T1000 (cell line): ENCODE measurements around the gene TEKT1.
A peak's percentile ranks its signal among the peaks of the same experiment; 100 is the strongest.

Experiments used
- DNase-seq: peaks from one replicate; lab custom pipeline; 2025; ENCODE audit warnings: mixed read lengths; lab: John Stamatoyannopoulos, UW

The TEKT1 gene

GRCh38 chr17:6757747-6758146 is 73.8 kb downstream of the TEKT1 start:
- DNase-seq = no peak

- DNase-seq = no peak
Measured at GRCh38 chr17:6756425-6757031, 75.0 kb downstream of the TEKT1 start.

DNA sequence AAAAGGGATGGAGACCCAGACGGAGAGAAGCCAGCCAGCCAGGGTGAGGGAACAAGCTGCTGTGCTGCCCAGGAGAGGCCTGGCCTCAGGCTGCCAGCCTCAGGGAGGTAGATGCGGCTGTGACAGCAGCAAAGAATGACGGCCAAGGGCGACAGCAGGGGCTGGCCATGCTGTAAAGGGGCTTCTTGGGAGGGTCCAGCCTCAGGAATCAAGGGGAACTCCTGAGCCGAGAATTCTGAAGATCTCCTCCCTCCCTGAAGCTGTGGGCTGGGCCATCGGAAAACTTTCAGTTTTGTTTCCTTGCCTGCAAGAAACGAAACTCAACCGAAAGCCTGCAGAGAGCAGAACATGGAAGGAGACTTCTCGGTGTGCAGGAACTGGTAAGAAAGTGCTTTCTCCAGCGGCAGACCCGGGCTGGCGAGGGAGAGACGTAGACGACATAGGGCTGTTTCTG is 75.8 kb downstream of the TEKT1 start, which contains the start of gene XAF1:
TSS of gene XAF1 (plus strand) at position 316 of the 454 bp plus-strand sequence. CDS start at position 349, 33 bp downstream.
- DNase-seq = no peak

DNA sequence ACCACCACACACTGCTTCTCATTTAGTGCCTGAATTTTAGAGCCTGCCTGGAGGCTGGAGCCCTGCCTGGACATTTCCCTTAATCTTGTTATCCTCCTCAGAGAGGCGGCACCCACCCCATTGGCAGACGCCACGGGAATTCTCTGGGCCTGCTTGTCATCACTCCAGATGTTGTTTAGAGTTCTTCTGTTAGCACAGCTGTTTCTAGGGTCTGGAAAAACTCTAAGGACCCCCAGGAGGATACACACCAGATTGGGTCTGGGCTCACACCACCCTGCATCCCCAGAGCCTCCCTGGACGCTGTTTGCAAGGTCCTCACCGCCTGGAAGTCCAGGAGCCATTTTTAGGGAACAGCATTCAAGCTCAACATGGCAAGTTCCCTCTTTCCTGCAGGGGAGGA is 76.2 kb downstream of the TEKT1 start:
- DNase-seq = no peak

DNA sequence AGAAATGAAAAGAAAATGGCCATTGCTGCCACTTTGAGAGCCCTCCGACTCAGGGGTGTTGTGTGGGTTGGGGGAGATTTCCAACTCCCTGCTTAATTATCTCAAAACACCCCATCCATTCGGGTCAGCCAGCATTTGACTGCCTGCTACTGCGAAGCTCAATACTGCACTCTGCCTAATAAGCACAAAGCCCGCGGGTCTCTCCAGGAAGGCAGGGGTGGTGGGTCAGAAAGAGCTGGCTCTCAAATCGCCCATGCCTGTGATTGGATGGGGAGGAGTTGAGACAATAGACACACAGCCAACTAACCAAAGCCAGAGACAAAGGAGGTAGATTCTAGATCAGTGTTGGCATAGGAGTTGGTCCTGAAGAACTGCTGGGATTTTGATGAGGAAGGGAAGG is 78.0 kb downstream of the TEKT1 start:
- DNase-seq = no peak

- no peak for DNase-seq
Measured at GRCh38 chr17:6753006-6753445, 78.5 kb downstream of the TEKT1 start.

DNA sequence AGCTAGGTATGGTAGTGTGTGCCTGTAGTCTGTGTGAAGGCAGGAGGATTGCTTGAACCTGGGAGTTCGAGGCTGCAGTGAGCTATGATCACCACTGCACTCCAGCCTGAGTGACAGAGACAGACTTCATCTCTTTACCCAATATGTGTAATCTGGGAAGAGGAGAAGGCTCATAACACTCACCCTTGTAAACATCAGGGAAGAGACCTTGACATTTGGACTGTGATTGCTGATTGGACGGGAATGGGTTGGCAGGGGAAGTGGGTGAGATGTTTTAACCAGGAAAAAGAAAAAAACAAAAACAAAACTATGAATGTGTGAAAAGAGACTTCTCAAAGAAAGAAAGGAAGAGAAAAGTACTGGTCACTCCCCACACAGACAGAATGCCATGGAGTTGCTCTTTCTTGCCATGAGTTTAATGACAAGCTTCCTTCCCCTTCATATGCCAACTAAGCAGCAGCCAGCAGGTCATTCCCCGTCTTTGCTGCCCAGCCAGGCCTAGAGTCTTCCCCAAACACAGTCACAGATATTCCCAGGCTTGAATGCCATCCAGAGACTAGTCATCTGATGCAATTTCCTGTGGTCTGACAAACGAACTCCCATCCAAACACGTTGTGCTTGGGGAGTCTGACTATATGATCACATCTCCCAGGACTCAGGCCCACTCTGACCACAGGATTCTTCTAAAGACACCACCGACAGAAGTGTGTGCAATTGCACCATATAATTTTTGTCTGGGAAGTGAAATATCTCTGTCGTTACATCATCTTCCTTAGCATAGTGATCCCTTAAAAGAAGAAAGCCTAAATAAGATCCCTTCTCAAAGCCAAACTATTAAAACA is 79.2 kb downstream of the TEKT1 start:
- DNase-seq = peak; percentile 2

GRCh38 chr17:6749519-6749918 is 82.0 kb downstream of the TEKT1 start:
- DNase-seq = no peak

GRCh38 chr17:6748617-6749016 is 82.9 kb downstream of the TEKT1 start:
- no peak for DNase-seq
